CD4-positive, alpha-beta T cell (primary cell): ENCODE measurements around the gene TRPC4AP. TPM values are rescaled to one million over a fixed set of nuclear protein-coding genes. Genes with fewer than 3 reads are reported as not detected.

ENCODE experiments used
- ATAC-seq: fragments of 200-7000 bp; cut with Tn5 transposase; one replicate; pipeline ENCODE4 v1.10.0; 2022; ENCODE audit warnings: mild to moderate bottlenecking; ENCODE audit not compliant: poor library complexity
- CTCF ChIA-PET: fragments of 350-600 bp; sonication (Branson Sonifier 250); formaldehyde crosslinking; loops from one replicate; lab custom pipeline; 2021; ENCODE audit warnings: antibody characterized with exemption, inconsistent platforms; lab: Charles Lee
- POLR2A ChIA-PET: fragments of 350-600 bp; sonication (Branson Sonifier 250); formaldehyde crosslinking; loops from one replicate; lab custom pipeline; 2021; ENCODE audit warnings: antibody characterized with exemption, inconsistent platforms; lab: Charles Lee
- DNase-seq, 14 experiments: peaks; one replicate each; pipeline ENCODE4 v3.0.0-alpha.2; 2013 to 2020; ENCODE audit warnings: mixed read lengths in 2 of 14
- H3K27ac ChIP-seq, 2 donors: one replicate each; pipeline versions ENCODE4 v1.5.1 to v1.7.0; 2013; ENCODE audit warnings: low read length in 2 of 2, low read depth in 1 of 2, mild to moderate bottlenecking in 1 of 2
- H3K27me3 ChIP-seq, 2 experiments: 1 replicate in 1 of 2; 2 replicates in 1 of 2; pipeline versions ENCODE4 v1.6.1 to v1.7.0; 2013; ENCODE audit warnings: low read length in 2 of 2, control low read depth in 1 of 2, mild to moderate bottlenecking in 1 of 2, moderate library complexity in 1 of 2; ENCODE audit not compliant: insufficient read depth in 2 of 2, control insufficient read depth in 1 of 2
- H3K36me3 ChIP-seq: one replicate; pipeline ENCODE4 v1.6.1; 2013; ENCODE audit warnings: low read length, control low read depth; ENCODE audit not compliant: insufficient read depth
- H3K4me1 ChIP-seq: one replicate; pipeline ENCODE4 v1.6.1; 2013; ENCODE audit warnings: low read length, control low read depth; ENCODE audit not compliant: insufficient read depth
- H3K4me3 ChIP-seq: one replicate; pipeline ENCODE4 v1.5.1; 2013; ENCODE audit warnings: mild to moderate bottlenecking, low read length, moderate library complexity
- H3K9me3 ChIP-seq, 2 experiments: 1 replicate in 1 of 2; 2 replicates in 1 of 2; pipeline versions ENCODE4 v1.6.1 to v1.7.0; 2013; ENCODE audit warnings: low read length in 2 of 2, mild to moderate bottlenecking in 2 of 2, control low read depth in 1 of 2, moderate library complexity in 1 of 2; ENCODE audit not compliant: control insufficient read depth in 1 of 2, insufficient read depth in 1 of 2
- H3K27ac Mint-ChIP-seq: one replicate; pipeline ENCODE4 v1.8.0; 2020; ENCODE audit warnings: mixed read lengths
- H3K27me3 Mint-ChIP-seq: one replicate; pipeline ENCODE4 v1.8.0; 2021; ENCODE audit warnings: mixed read lengths
- H3K36me3 Mint-ChIP-seq: one replicate; pipeline ENCODE4 v1.8.0; 2021; ENCODE audit warnings: low read depth, mixed read lengths
- H3K4me1 Mint-ChIP-seq: one replicate; pipeline ENCODE4 v1.8.0; 2021; ENCODE audit warnings: low read depth, mixed read lengths
- H3K4me3 Mint-ChIP-seq: one replicate; pipeline ENCODE4 v1.8.0; 2020; ENCODE audit warnings: mild to moderate bottlenecking, mixed read lengths
- H3K9me3 Mint-ChIP-seq: one replicate; pipeline ENCODE4 v1.8.0; 2020; ENCODE audit warnings: mixed read lengths
- CTCF ChIP-seq: fragments of 200-600 bp; IDR thresholded peaks from one replicate; pipeline ENCODE4 v1.8.0; 2022; ENCODE audit warnings: antibody characterized with exemption, mild to moderate bottlenecking
- intact Hi-C, 2 experiments: fragments of 100-400 bp; cut with DNase I in 1 of 2; cut with micrococcal nuclease in 1 of 2; formaldehyde crosslinking; loops; one replicate each; pipeline versions ENCODE4 v1.15.1 to v1.9.0; 2023 to 2025; cut with DNase I, micrococcal nuclease
- total RNA-seq, 174 experiments: library from RNA in 2 of 174; stranded (reverse) in 2 of 174; gene quantifications; one replicate each; pipeline ENCODE4 v1.2.3 and lab custom pipeline; 2021 to 2026

TRPC4AP gene
- total RNA-seq, 2 experiments from 2014 or later: 56.3 to 60.6 TPM

DNA sequence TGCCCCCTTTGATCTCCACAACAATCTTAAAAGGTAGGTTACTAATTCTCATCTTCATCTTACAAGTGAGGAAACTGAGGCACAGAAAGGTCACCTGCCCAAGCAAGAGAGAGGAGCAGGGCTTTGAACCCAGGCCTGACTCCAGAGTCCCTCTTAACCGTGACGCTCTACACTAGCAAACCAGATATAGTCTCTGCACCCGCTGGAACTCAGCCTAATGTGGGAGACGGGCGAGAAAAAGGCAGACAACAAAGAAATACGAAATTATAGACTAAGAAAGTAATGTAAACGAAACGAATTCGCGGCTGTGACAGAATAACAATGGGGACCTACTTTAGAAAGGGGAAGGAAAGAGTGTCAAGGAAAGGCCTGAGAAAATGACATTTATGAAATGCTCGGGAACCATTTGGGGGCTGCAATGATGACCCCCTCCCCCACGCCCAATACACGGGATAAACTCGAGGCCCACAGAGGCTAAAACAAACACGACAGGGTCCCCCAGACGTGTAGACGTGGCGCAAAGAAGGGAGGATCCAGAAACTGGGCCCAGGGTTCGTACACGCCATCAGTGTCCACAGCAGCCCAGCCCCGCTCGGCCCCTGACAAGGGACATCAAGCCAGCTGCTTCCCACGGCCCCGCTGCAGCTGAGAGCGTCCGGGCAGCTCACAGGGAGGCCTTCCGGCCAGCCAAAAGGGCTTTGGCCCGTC lies 637 bp downstream of the TRPC4AP start:
- peaks cover 40% of the 10 kb centered on the region for H3K4me1 ChIP-seq
- Mint-ChIP-seq H3K27ac (peak overlapping the region; percentile 83), H3K4me1 (peaks cover 57% of the 10 kb centered on the region), H3K27me3 (no peaks in the 10 kb centered on the region), H3K36me3 (peaks cover 34% of the 10 kb centered on the region), H3K4me3 (peak overlapping the region; percentile 91), H3K9me3 (no peaks in the 10 kb centered on the region)
- no peaks in the 10 kb centered on the region for H3K9me3 ChIP-seq
- peak overlapping the region; percentile 99 for H3K4me3 ChIP-seq
- H3K27me3 ChIP-seq: no peaks in the 10 kb centered on the region
- TF ChIP-seq CTCF: no peak
- DNase-seq (peak in 2 of 14 experiments; percentile 1 to 22), ATAC-seq (no peak)
- H3K36me3 ChIP-seq: peaks cover 8% of the 10 kb centered on the region
- intact Hi-C loops: loop anchor here (2.0 to 10.0 kb wide), 9 partner anchors 55 to 1277 kb away; partner anchors contain the start of genes GGT7 (in 2 of the 2), ACSS2 (in 1 of the 2), AHCY (in 1 of the 2) and CHMP4B (in 1 of the 2)
- CTCF ChIA-PET: interaction anchor here (0.6 to 1.2 kb wide), 4 partner anchors 9 to 49 kb away, joined by 3 to 4 read pairs (median 3); no protein-coding TSS in a partner anchor
- peak overlapping the region; percentile 66 to 72 for H3K27ac ChIP-seq
- POLR2A ChIA-PET: interaction anchor here (0.6 to 2.1 kb wide), 4 partner anchors 55 to 363 kb away, joined by 3 to 9 read pairs (median 5); partner anchors contain the start of genes EDEM2 and GGT7

GRCh38 chr20:35088231-35089145 lies 4.1 kb downstream of the TRPC4AP start:
- Histone ChIP-seq H3K27me3 (no peaks in the 10 kb centered on the region), H3K4me3 (no peak overlapping the region), H3K27ac (no peak overlapping the region), H3K36me3 (peaks cover 11% of the 10 kb centered on the region), H3K9me3 (no peaks in the 10 kb centered on the region), H3K4me1 (peaks cover 40% of the 10 kb centered on the region)
- Mint-ChIP-seq H3K9me3 (no peaks in the 10 kb centered on the region), H3K27ac (peak overlapping the region; percentile 53), H3K27me3 (no peaks in the 10 kb centered on the region), H3K4me1 (peaks cover 61% of the 10 kb centered on the region), H3K4me3 (peak overlapping the region; percentile 22), H3K36me3 (peaks cover 37% of the 10 kb centered on the region)
- intact Hi-C loops: no loop called here
- ChIA-PET CTCF (interaction anchor here (1.8 kb wide), 1 partner anchor 8 kb away, joined by 5 read pairs; no protein-coding TSS in a partner anchor), POLR2A (no interaction called here)
- ATAC-seq (no peak), DNase-seq (no peak)
- no peak for TF ChIP-seq CTCF

GRCh38 chr20:35087791-35088190 lies 4.8 kb downstream of the TRPC4AP start:
- Mint-ChIP-seq H3K9me3 (no peaks in the 10 kb centered on the region), H3K4me3 (peak overlapping the region; percentile 22), H3K27ac (peak overlapping the region; percentile 53), H3K27me3 (no peaks in the 10 kb centered on the region), H3K36me3 (peaks cover 33% of the 10 kb centered on the region), H3K4me1 (peaks cover 59% of the 10 kb centered on the region)
- Histone ChIP-seq H3K4me3 (no peak overlapping the region), H3K27me3 (no peaks in the 10 kb centered on the region), H3K36me3 (peaks cover 11% of the 10 kb centered on the region), H3K4me1 (peaks cover 33% of the 10 kb centered on the region), H3K9me3 (no peaks in the 10 kb centered on the region), H3K27ac (no peak overlapping the region)
- DNase-seq (no peak), ATAC-seq (no peak)
- ChIA-PET POLR2A (no interaction called here), CTCF (interaction anchor here (1.8 kb wide), 1 partner anchor 9 kb away, joined by 5 read pairs; no protein-coding TSS in a partner anchor)
- TF ChIP-seq CTCF: no peak
- intact Hi-C loops: no loop called here
